GM18868 (cell line): ENCODE measurements around the gene EFCAB5.
"Not testable (repeated sequence)": the region's sequence is repeated elsewhere in the genome, so short reads cannot be mapped to it uniquely, and the experiment has no call there.

Experiments
- ATAC-seq: cut with Tn5 transposase; IDR thresholded peaks from one replicate; pipeline ENCODE4 v1.9.1; 2021; ENCODE audit warnings: mild to moderate bottlenecking, moderate library complexity; ENCODE audit not compliant: unreplicated experiment

The EFCAB5 gene

DNA sequence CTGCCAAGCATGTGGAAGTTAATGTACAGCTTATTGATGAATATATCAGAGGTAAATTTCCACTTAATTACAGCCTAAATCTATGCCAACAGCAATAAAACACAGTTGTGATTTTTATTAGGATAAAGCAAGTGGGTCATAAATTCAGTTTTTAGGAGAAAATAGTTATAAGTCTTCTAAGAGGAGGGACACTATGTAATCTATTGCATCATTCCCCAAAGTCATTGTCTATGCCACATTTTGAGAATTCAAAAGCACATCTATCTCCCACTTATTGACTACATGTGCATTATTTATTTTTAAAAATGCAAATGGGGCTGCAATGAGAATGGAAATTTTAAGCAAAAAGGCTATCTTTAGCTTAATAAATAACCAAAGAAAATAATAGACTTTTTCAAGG is 151.5 kb downstream of the EFCAB5 start:
- ATAC-seq, result no peak

DNA sequence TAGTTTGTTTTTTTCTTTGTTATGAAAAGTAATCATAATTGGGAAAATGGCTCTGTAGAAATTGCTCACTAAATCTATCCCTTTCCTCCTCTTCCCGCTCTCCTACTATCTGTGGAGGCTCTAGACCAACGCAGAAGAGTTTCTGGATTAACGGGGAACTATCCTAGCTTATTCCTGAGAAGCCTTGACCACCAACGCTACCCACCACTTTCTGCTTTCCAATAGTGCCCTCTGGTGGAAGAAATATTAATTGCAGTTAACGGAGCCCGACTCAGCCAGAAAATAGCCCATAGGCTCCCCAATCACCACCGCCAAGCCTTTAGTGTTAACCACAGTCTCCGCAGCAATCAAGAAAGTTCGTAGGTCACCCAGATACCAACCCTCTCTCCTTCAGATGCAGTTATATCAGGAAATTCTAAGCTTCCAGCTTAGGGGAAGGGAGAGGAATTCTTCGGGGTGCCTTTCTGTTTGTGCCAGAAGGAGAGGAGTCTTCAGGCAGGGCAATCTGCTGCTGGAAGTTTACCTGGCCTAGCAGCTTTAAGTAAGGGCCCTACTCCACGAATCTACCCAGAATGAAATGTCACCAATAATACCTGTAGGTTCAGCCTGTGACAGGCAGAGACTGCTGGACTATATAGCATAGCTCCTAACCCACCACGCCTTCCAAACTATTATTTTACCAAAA is 152.2 kb downstream of the EFCAB5 start:
- no peak for ATAC-seq

DNA sequence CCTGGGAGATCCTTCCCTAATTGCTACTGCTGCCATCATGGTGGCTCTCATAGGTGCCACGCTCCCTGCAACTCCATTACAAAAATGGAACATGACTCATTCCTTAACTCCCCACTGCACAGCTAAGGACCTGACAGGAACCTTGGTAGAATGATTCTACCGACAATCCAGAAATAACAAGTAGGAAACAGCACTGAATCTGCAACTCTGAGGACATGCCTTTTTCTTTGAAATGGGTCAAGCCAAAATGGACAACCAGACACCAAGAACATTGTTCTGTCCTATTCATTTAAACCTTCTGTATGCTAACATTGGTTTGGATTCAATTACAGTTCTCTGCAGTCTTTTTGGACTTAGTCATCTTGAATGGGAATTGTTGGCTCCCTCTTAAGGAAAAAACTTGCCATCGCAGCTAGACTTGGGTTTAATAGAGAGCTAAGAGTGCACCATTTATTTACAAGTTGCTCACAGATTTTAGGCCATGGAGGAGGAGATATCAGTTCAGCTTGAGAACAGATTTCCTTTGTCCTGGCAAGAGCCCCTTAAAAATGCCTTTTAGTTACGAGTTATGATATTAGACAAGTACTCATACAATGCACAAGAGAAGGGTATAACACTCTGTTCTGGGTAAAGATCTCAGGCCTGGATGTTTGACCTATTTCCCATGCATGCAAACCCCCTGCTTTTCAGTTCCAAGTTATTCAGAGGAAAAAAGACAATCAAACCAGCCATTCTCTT is 154.2 kb downstream of the EFCAB5 start:
- peak; percentile 41 for ATAC-seq

DNA sequence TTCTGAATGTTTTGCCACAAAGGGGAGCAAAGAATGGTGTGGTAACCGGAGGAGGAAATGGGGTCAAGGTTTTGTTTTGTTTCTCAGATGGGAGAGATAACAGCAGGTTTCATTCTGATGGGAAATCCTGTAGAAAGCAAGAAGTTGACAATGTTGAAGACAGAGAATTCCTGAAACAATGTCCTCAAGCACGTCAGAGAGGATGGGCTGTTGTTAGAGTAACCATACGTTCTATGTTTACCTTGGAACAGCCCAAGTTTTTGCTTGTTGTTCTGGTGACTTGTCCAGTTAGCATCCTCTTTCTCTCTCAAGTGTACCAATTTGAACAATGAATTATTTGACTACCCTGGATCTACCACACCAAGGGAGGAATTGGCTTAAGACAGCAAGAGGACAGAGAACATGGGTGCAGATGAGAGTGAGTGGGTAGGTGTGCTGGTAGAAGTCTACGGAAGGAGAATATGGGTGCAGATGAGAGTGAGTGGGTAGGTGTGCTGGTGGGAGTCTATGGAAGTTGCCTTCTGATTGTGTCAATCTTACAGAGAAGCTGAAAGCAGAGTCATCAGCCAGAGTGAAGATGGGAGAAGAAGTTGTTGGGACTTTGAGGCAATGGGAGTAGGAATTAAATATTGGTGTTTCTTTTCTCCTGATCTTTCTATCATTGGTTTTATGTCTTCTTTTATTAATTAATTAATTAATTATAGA is 160.4 kb downstream of the EFCAB5 start:
- no peak for ATAC-seq

DNA sequence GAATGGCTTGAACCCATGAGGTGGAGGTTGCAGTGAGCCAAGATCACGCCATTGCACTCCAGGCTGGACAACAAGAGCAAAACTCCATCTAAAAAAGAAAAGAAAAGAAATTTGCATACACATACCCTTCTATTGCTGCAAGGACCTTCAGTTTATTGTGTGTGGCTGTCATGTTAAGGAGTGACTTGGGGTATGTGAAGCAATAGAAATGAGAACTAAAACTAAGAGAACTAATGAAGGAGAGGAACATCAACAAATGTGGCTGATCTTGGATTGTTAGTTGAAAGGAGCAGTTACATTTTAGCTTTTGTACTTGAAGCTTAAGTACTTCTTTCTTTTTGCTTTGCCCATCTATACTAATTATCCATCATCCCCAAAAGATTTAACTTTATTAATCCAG is 162.5 kb downstream of the EFCAB5 start:
- no peak for ATAC-seq

DNA sequence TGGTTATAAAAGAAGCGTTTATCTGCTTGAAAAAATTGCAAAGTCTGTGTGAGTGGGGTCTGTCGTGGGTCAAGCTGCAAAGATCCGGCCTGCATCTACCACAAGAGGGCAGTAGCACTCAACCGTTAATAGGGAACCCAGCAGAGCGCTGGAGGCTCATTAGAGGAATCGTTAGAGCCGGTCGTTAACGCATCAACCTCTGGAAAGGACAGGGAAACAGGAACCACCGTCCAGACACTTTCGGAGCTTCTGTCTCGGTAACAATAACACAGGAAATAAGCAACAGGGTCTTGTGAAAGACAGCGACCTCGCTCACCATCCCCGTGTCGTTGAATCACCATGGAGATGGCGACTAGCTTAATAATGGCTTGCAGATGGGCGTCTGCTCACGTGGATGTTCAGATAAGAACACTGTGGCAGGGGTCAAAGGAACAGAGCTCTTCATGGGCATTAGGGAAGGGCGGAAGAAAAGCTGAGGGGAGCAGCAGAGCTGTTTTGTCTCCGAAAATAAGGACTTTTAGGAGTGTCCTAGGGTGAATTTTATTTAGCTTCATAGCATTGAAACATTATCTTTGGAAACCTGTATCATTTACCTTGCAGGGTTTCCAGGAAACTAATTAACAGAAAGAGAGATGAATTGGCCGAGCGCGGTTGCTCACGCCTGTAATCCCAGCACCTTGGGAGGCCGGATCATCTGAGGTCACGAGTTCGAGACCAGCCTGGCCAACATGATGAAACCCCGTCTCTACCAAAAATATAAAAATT is 163.3 kb downstream of the EFCAB5 start:
- peak; percentile 49 for ATAC-seq

DNA sequence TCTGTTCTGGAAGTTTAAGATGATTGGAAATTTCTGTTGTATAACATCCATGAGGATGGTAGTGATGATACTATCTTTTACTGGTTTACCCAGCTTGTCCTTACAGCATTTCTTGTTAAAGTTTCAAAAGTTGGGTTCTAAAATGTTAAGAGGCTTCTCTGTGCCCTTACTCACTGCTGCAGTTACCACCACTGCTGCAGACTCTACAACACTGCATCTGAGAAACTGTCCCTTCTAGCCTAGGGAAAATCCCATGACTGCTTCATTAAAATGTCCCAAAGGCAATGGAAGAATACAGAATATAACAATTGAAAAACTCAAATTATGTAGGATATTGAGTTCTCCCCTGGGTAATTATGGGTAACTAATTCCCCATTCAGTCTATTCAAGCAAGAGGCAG is 171.4 kb downstream of the EFCAB5 start:
- no peak for ATAC-seq

DNA sequence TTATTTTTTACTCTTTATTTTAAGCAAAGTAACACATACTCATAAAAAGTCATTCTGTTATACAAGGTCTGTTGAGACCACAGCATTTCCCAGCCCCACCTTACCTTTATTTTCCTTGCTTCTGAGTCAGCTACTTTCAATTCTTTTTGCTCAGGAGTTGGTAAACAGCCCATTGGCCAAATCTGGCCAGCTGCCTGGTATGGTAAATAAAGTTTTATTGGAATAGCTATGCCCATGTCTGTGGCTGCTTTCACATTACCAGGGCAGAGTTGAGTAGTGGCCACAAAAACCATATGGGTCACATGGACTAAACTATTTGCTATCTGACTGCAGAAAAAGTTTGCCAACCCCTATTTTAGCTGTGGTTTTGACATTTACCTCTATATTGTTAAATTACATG is 171.8 kb downstream of the EFCAB5 start:
- ATAC-seq, result no peak

DNA sequence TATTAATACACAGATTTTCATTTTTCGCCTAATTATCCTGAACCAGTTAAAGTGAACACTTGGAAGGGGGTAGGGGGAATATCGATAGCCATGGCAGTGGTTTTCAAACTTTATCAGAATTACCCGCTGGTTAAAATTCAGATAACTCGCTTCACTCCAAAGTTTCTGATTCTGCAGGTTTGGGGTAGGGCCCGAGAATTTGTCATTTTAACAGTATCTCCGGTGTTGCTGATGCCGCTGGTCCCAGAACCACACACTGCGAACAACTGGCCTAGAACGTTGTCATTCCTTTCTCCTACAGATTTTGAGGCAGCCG is 174.9 kb downstream of the EFCAB5 start:
- ATAC-seq, result no peak

DNA sequence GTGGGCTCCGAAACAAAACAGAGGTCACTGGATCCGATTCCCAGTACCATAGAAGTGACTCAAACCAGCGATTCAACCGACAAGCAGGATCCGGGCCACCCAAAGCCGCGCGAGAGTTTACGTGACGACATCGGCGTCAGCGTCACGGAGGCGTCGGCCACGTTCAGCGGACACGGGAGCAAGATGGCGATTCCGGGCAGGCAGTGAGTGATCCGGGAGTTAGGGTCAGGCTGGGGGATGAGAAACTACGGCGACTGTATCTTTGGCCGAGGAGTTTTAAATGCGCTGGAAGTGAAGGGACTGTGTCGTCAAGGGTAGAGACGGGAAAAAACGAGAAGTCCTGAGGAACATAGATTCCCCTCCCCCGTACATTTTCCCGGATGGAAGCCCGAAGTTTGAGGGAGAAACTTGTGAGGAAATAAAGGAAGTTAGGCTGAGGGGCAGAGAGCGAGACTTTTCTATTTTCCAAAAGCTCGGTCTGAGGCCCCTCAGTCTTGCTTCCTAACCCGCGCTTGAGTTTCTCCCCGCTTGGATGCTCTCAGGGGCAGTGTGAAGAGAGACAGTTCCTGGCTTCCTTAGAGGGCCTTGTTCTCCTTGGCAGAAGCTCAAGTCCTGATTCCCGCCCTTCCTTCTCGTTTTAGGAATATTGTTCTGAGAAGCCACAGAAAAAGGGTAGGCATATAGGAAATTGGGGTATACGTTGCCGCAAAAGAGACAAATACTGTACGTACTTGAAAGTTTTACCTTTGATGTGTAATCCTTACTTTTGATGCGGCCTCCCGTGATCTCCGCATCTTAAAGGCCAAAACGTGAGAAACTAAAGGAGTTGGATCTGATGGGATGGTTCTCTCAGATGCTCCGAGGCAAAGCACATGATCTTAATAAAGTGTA is 175.5 kb downstream of the EFCAB5 start, which contains the start of gene NSRP1:
NSRP1 (plus strand) TSS at position 156 of the 891 bp plus-strand sequence; CDS start at position 184, 28 bp downstream.
- ATAC-seq, result peak; percentile 76

DNA sequence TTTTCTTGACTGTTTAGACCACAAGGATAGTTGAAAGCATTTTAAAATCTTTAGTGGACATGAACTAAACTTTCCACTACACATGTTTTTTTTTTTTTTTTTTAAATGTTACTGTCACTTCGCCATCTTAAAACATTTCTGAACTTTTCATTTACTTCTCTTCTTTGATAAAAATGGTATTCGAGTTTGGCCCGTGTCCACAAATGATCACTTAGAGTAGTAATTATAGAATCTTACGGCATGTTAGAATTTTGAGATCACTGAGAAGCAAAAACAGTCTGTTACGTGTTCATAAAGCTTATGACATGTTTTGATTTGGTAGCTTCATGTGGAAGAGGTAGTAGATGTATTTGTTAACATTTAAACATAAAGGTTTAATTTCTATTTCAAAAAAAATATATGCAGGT is 176.2 kb downstream of the EFCAB5 start:
- no peak for ATAC-seq

DNA sequence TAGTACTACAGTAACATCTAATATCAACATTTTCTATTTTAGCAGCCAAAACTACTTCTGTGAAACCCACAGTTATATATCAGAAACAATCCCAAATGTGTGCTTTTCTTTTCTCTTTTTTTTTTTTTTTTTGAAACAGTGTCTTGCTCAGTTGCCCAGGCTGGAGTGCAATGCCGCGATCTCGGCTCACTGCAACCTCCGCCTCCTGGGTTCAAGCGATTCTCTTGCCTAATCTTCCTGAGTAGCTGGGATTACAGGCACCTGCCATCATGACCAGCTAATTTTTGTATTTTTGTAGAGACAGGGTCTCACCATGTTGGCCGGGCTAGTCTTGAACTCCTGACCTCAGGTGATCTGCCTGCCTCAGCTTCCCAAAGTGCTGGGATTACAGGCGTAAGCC is 177.2 kb downstream of the EFCAB5 start:
- not testable (repeated sequence) for ATAC-seq

DNA sequence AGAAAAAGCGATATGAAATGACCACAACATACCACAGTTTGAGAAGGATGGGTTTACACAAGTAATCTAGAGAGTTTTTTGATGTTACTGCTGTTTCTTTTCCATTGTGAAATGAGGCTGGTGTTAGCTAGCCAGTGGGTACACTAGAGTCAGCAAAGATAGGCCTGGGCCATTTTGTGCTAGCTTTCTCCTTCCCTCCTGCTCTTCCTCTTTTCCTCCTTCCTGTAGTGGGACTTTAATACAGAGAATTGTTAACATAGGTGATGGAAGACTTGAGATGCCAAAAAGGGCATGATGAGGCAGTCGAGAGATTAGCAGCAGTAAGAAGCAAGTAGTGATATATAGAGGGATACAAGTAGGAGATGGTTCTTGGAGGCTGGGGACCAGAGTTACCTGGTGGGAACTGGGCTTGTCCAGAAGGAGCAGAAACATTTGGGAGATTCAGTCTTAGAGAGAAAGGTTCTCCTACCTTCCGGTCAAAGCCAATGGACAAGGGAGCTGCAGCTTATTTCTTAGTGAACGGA is 182.9 kb downstream of the EFCAB5 start:
- ATAC-seq, result no peak

DNA sequence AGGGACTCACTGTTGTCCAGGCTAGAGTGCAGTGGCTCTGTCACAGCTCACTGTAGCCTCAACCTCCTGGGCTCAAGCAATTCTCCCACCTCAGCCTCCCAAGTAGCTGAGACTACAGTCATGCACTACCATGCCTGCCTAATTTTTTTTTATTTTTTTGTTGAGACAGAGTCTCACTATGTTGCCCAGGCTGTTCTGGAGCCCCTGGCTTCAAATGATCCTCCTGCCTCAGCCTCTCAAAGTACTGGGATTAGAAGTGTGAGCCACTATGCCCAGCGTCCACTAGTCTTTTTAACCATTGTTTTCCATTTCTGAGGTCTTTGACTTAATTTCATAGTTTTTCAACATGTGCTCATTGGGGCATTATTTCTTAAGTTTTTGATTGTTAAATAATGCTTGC is 188.7 kb downstream of the EFCAB5 start:
- no peak for ATAC-seq

DNA sequence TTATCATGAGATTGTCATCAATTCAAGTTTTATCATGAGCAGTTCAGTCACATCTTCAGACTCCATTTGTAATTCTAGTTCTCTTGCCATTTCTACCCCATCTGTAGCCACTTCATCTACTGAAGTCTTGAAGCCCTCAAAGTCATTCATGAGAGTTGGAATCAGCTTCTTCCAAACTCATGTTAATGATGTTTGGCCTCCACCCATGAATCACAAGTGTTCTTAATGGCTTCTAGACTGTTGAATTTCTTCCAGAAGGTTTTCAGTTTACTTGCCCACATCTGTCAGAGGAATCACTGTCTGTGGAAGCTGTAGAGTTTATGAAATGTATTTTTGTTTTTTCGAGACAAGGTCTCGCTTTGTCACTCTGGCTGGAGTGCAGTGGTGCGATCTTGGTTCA is 191.2 kb downstream of the EFCAB5 start:
- no peak for ATAC-seq

DNA sequence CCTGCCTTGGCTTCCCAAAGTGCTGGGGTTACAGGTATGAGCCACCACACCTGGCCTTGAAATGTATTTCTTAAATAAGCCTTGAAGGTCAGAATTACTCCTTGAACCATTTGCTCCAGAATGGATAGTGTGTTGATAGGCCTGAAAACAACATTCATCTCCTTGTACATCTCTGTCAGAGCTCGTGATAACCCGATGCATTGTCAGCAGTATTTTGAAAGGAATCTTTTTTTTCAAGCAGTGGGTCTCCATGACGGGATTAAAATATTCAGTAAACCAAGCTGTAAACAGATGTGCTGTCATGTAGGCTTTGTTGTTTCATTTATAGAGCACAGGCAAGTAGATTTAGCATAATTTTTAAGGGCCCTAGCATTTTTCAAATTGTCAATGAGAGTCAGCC is 191.8 kb downstream of the EFCAB5 start:
- no peak for ATAC-seq

DNA sequence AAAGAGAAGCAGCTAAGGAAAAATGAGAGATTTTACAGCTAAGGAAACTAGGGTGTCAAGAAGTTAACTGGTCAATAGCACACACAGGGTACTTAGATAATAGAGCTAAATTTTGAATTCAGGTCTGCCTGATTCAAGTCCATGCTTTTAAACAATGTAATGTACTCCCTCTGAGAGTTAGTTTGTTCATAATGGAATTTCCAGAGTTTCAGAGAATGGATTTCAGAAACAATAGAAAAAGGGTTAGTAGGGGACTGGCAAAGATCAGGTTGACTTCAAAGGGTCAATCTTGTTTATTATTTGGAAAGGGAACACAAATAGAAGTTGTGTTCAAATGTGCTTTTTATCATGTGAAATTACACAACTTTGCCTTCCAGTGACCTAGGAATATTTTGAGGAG is 193.1 kb downstream of the EFCAB5 start:
- no peak for ATAC-seq

DNA sequence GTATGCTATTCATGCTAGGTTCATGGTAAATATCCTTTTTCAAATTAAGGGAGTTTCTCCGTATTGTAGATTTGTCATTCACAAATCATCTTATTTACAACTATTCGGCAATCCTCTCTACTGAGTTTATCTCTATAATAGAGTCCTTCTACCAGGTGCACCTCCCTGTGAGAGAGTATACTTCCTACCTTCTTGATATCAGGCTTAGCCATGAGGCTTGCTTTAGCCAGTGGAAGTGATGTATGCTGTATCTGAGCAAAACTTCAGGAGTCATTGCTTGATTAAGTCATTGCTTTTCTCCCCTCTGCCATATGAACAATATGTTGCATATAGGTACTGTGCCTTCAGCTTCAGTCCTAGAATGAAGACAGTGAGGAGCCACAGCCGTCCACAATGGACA is 195.7 kb downstream of the EFCAB5 start:
- ATAC-seq, result no peak

DNA sequence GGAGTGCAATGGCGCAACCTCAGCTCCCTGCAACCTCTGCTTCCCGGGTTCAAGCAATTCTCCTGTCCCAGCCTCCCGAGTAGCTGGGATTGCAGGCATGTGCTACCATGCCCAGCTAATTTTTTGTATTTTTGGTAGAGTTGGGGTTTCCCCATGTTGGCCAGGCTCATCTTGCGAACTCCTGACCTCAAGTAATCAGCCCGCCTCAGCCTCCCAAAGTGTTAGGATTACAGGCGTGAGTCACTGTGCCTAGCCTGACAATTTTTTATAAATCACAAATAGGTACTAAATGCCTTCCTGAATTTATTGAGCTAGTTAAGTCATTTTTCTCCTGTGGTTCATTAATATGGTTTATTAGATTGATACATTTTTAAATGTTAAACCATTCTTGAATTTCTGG is 206.4 kb downstream of the EFCAB5 start:
- ATAC-seq, result not testable (repeated sequence)

DNA sequence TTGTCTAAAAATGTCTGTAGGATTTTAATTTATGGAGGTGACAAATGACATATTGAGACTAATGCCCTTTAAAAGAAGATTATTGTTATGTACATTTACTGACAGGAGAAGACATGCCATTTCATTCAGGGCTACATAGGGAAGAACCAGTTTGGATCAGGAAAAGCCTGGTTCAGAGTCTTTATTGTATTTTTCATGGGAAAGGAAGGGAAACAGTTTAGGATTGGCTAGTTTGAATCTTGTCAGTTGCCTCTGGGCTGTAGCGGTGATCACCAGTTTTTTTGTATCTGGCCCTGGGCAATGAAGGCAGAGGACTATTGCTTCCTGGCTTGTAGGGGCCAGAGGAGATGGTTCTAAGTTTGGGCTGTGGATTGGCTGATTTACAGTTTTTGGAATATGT is 206.9 kb downstream of the EFCAB5 start:
- no peak for ATAC-seq
